Hepatocyte (in vitro differentiated cells): ENCODE measurements around the gene XRRA1.

Experiments
- EZH2 ChIP-seq: fragments of 200-600 bp; sonication (generic); IDR thresholded peaks from 2 replicates; pipeline ENCODE4 v1.6.1; 2016; ENCODE audit warnings: antibody characterized with exemption, mild to moderate bottlenecking, borderline replicate concordance
- EZH2phosphoT487 ChIP-seq: fragments of 200-600 bp; sonication (generic); IDR thresholded peaks from one replicate; pipeline ENCODE4 v1.6.1; 2018; ENCODE audit warnings: antibody characterized with exemption, mild to moderate bottlenecking, low read depth, moderate library complexity; ENCODE audit not compliant: unreplicated experiment, severe bottlenecking
- TF ChIP-seq, protein P1 (sequence below): fragments of 200-600 bp; sonication (generic); IDR thresholded peaks from 2 replicates; pipeline ENCODE4 v1.5.1; 2016; ENCODE audit warnings: antibody characterized with exemption, mild to moderate bottlenecking; ENCODE audit not compliant: poor library complexity

- TF ChIP-seq EZH2 (no peak), EZH2phosphoT487 (no peak)
- TF ChIP-seq, protein P1, sequence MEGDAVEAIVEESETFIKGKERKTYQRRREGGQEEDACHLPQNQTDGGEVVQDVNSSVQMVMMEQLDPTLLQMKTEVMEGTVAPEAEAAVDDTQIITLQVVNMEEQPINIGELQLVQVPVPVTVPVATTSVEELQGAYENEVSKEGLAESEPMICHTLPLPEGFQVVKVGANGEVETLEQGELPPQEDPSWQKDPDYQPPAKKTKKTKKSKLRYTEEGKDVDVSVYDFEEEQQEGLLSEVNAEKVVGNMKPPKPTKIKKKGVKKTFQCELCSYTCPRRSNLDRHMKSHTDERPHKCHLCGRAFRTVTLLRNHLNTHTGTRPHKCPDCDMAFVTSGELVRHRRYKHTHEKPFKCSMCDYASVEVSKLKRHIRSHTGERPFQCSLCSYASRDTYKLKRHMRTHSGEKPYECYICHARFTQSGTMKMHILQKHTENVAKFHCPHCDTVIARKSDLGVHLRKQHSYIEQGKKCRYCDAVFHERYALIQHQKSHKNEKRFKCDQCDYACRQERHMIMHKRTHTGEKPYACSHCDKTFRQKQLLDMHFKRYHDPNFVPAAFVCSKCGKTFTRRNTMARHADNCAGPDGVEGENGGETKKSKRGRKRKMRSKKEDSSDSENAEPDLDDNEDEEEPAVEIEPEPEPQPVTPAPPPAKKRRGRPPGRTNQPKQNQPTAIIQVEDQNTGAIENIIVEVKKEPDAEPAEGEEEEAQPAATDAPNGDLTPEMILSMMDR = no peak
Observed at GRCh38 chr11:74980634-74981033, 31.7 kb upstream of the XRRA1 start.
